Measurements from ENCODE around the gene RMDN3.

- TF ChIP-seq CTCF (conservative IDR thresholded peaks at IDR 0.05; ENCODE audit: low read length) (no peak), EZH2phosphoT487 (IDR thresholded peaks at IDR 0.05; ENCODE audit: borderline replicate concordance) (no peak)
These were observed 18.8 kb upstream of the RMDN3 start for GRCh38 chr15:40773902-40774301.

Measured in Loucy (cell line).